HEK293T (cell line): ENCODE measurements around the gene SMC3.

ENCODE experiments used
- BHLHE40 ChIP-seq: fragments of 450-650 bp; IDR thresholded peaks from 2 replicates; pipeline ENCODE4 v1.6.1; 2016; ENCODE audit warnings: mild to moderate bottlenecking, moderate library complexity, borderline replicate concordance
- CTBP1 ChIP-seq: fragments of 450-650 bp; IDR thresholded peaks from 2 replicates; pipeline ENCODE4 v1.6.1; 2016; ENCODE audit warnings: borderline replicate concordance
- ELF4 ChIP-seq: fragments of 450-650 bp; IDR thresholded peaks from 2 replicates; pipeline ENCODE4 v1.6.1; 2017; ENCODE audit warnings: antibody characterized with exemption
- FOXA1 ChIP-seq: fragments of 450-650 bp; IDR thresholded peaks from 2 replicates; pipeline ENCODE4 v1.6.1; 2016; ENCODE audit warnings: mild to moderate bottlenecking
- FOXK2 ChIP-seq: fragments of 450-650 bp; IDR thresholded peaks from 2 replicates; pipeline ENCODE4 v1.6.1; 2016; ENCODE audit warnings: mild to moderate bottlenecking
- FOXM1 ChIP-seq: fragments of 450-650 bp; IDR thresholded peaks from 2 replicates; pipeline ENCODE4 v1.6.1; 2017; ENCODE audit warnings: mild to moderate bottlenecking, borderline replicate concordance
- HDGF ChIP-seq: fragments of 450-650 bp; IDR thresholded peaks from 2 replicates; pipeline ENCODE4 v1.6.1; 2017; ENCODE audit warnings: antibody characterized with exemption, borderline replicate concordance
- LEF1 ChIP-seq: fragments of 450-650 bp; IDR thresholded peaks from 2 replicates; pipeline ENCODE4 v1.6.1; 2017; ENCODE audit warnings: mild to moderate bottlenecking, borderline replicate concordance
- NFRKB ChIP-seq: fragments of 450-650 bp; IDR thresholded peaks from 2 replicates; pipeline ENCODE4 v1.6.1; 2016; ENCODE audit warnings: mild to moderate bottlenecking, moderate library complexity
- SP1 ChIP-seq: fragments of 450-650 bp; IDR thresholded peaks from 2 replicates; pipeline ENCODE4 v1.6.1; 2017
- SUZ12 ChIP-seq: fragments of 450-650 bp; IDR thresholded peaks from 2 replicates; pipeline ENCODE4 v1.6.1; 2016; ENCODE audit warnings: mild to moderate bottlenecking
- TARDBP ChIP-seq: fragments of 450-650 bp; IDR thresholded peaks from 2 replicates; pipeline ENCODE4 v1.6.1; 2016
- ZNF384 ChIP-seq: fragments of 450-650 bp; IDR thresholded peaks from 2 replicates; pipeline ENCODE4 v1.6.1; 2016
- TF ChIP-seq, protein P1 (sequence below): fragments of 450-650 bp; IDR thresholded peaks from 2 replicates; pipeline ENCODE4 v1.6.1; 2016

DNA sequence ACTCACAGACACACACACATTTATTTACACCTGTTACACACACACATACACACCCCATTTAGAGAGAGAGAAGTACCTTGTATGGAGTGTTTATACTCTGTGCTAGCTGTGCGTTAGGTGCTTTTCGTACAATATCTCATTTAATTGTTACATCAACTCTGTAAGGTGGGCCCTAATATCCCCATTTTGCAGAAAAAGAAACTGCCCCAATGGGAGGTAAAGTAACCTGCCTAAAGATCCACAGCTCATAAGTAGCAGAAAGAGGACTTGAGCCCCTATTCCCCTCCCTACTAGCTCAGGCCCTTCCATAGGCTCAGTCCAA is 52.9 kb downstream of the SMC3 start:
- TF ChIP-seq SUZ12 (no peak), TARDBP (no peak), NFRKB (no peak), HDGF (no peak), FOXA1 (no peak), FOXM1 (no peak), ELF4 (no peak), CTBP1 (no peak), LEF1 (no peak), BHLHE40 (no peak), ZNF384 (no peak), SP1 (no peak), FOXK2 (no peak)
- TF ChIP-seq, protein P1, sequence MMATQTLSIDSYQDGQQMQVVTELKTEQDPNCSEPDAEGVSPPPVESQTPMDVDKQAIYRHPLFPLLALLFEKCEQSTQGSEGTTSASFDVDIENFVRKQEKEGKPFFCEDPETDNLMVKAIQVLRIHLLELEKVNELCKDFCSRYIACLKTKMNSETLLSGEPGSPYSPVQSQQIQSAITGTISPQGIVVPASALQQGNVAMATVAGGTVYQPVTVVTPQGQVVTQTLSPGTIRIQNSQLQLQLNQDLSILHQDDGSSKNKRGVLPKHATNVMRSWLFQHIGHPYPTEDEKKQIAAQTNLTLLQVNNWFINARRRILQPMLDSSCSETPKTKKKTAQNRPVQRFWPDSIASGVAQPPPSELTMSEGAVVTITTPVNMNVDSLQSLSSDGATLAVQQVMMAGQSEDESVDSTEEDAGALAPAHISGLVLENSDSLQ, result no peak
